Measurements from ENCODE around the gene GLRA3.

- TF ChIP-seq EP300 (IDR thresholded peaks at IDR 0.05) (no peak), CTCF (IDR thresholded peaks at IDR 0.05) (no peak)
Observed at GRCh38 chr4:174673865-174674264, 155.2 kb downstream of the GLRA3 start.
